Measurements from ENCODE around the gene CNN2.

CNN2 gene

GRCh38 chr19:1047696-1048147, 21.3 kb downstream of the CNN2 start:
- DNase-seq (ENCODE audit: extremely low spot score) = no peak
- ChIA-PET CTCF (interaction anchor here (1.9 kb wide), 1 partner anchor 17 kb away, joined by 10 read pairs; no protein-coding TSS in a partner anchor), POLR2A (interaction anchor here (0.9 kb wide), 1 partner anchor 22 kb away, joined by 3 read pairs; the partner anchor contains the start of gene CNN2)
- TF ChIP-seq CTCF (IDR thresholded peaks at IDR 0.05; ENCODE audit: control extremely low read depth, extremely low read depth, low read depth, missing control alignments) = no peak

GRCh38 chr19:1049106-1049505, 22.7 kb downstream of the CNN2 start:
- TF ChIP-seq CTCF (IDR thresholded peaks at IDR 0.05; ENCODE audit: control extremely low read depth, extremely low read depth, low read depth, missing control alignments) = no peak
- CTCF ChIA-PET = interaction anchor here (1.9 kb wide), 1 partner anchor 16 kb away, joined by 10 read pairs; no protein-coding TSS in a partner anchor
- POLR2A ChIA-PET = no interaction called here
- no peak for DNase-seq (ENCODE audit: extremely low spot score)

GRCh38 chr19:1049800-1050199, 23.4 kb downstream of the CNN2 start:
- no peak for DNase-seq (ENCODE audit: extremely low spot score)
- POLR2A ChIA-PET = no interaction called here
- CTCF ChIA-PET = no interaction called here
- TF ChIP-seq CTCF (IDR thresholded peaks at IDR 0.05; ENCODE audit: control extremely low read depth, extremely low read depth, low read depth, missing control alignments) = no peak

- CTCF ChIA-PET = interaction anchor here (1.4 kb wide), 1 partner anchor 14 kb away, joined by 4 read pairs; no protein-coding TSS in a partner anchor
- POLR2A ChIA-PET = no interaction called here
- no peak for TF ChIP-seq CTCF (IDR thresholded peaks at IDR 0.05; ENCODE audit: control extremely low read depth, extremely low read depth, low read depth, missing control alignments)
- no peak for DNase-seq (ENCODE audit: extremely low spot score)
Measured at GRCh38 chr19:1050989-1051788, 24.8 kb downstream of the CNN2 start.

GRCh38 chr19:1051791-1052190, 25.4 kb downstream of the CNN2 start:
- ChIA-PET POLR2A (no interaction called here), CTCF (interaction anchor here (1.4 kb wide), 1 partner anchor 13 kb away, joined by 4 read pairs; no protein-coding TSS in a partner anchor)
- DNase-seq (ENCODE audit: extremely low spot score) = no peak
- TF ChIP-seq CTCF (IDR thresholded peaks at IDR 0.05; ENCODE audit: control extremely low read depth, extremely low read depth, low read depth, missing control alignments) = no peak

- CTCF ChIA-PET = interaction anchor here (1.4 kb wide), 1 partner anchor 12 kb away, joined by 4 read pairs; no protein-coding TSS in a partner anchor
- no peak for DNase-seq (ENCODE audit: extremely low spot score)
- no peak for TF ChIP-seq CTCF (IDR thresholded peaks at IDR 0.05; ENCODE audit: control extremely low read depth, extremely low read depth, low read depth, missing control alignments)
- POLR2A ChIA-PET = no interaction called here
Measured at GRCh38 chr19:1052349-1052975, 26.1 kb downstream of the CNN2 start.
